Measurements from ENCODE around the gene GMIP. TPM values are rescaled to one million over a fixed set of nuclear protein-coding genes. Genes with fewer than 3 reads are reported as not detected.
"Not testable (repeated sequence)": the region's sequence is repeated elsewhere in the genome, so short reads cannot be mapped to it uniquely, and the experiment has no call there.

GMIP gene, protein sequence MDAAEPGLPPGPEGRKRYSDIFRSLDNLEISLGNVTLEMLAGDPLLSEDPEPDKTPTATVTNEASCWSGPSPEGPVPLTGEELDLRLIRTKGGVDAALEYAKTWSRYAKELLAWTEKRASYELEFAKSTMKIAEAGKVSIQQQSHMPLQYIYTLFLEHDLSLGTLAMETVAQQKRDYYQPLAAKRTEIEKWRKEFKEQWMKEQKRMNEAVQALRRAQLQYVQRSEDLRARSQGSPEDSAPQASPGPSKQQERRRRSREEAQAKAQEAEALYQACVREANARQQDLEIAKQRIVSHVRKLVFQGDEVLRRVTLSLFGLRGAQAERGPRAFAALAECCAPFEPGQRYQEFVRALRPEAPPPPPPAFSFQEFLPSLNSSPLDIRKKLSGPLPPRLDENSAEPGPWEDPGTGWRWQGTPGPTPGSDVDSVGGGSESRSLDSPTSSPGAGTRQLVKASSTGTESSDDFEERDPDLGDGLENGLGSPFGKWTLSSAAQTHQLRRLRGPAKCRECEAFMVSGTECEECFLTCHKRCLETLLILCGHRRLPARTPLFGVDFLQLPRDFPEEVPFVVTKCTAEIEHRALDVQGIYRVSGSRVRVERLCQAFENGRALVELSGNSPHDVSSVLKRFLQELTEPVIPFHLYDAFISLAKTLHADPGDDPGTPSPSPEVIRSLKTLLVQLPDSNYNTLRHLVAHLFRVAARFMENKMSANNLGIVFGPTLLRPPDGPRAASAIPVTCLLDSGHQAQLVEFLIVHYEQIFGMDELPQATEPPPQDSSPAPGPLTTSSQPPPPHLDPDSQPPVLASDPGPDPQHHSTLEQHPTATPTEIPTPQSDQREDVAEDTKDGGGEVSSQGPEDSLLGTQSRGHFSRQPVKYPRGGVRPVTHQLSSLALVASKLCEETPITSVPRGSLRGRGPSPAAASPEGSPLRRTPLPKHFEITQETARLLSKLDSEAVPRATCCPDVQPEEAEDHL
- 37.3 TPM for total RNA-seq
- long read RNA-seq, transcript GMIP-201 (21 exons, 3,538 nt) = major isoform, 15 of 66 reads
- long read RNA-seq, transcript GMIP-204 (20 exons, 2,987 nt) = minor isoform, 7 of 66 reads
- long read RNA-seq, partial matches to known transcripts = 15 of 66 reads
- long read RNA-seq, other reads (novel, unspliced or antisense) = 29 of 66 reads

DNA sequence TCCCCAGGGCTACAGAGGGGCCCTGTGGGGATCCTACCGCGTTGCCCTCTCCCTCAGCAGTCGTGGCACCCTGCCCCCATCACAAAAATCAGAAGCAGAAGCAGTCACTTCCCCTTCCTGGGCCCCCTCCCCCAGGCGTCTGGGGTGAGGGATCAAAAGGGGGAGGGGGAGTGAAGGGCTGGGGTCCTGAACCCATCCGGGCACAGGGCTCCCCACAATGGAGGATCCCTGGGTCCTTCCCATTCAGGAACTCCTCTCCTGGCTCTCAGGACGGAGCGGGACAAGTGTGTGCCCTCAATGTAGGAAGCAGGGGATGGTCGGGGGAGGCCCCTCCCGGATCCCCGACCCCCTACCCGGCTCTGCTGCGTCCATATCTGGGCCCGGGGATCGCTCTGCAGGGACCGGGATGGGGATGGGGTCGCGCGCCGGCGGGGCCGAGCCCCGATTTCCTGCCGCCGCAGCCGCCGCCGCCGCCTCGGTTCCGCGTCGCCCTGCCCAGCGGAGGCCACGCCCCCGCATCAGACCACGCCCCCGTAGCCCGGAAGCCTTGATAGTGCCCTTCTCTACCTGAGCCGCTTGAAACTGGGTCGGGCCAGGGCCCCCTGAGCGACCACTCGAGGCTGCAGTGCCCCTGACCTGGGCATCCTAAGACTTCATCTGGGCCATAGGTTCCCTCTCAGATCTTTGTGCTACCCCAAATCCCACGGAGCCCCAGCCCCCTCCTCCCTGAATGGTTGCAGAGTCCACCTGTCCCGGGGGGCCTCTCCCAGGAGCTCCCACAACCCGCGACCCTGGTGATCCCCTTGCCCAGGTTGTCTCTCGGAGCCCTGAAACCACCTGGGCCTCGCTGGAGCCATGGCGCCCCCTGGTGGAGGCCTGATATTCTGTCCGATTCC, at the start of gene GMIP:
Gene GMIP, minus strand, starts transcription at position 500 of the 896 bp plus-strand sequence. Its CDS starts 128 bp downstream, at position 372.
- Histone ChIP-seq H3K27ac (peak within 1 kb of the TSS; percentile 72), H3K4me3 (peak within 1 kb of the TSS; percentile 94), H3K4me1 (peaks cover 8% of the 10 kb centered on the region), H3K9me3 (no peaks in the 10 kb centered on the region), H3K27me3 (no peaks in the 10 kb centered on the region), H3K36me3 (peaks cover 35% of the 10 kb centered on the region)
- TF ChIP-seq, protein P1, sequence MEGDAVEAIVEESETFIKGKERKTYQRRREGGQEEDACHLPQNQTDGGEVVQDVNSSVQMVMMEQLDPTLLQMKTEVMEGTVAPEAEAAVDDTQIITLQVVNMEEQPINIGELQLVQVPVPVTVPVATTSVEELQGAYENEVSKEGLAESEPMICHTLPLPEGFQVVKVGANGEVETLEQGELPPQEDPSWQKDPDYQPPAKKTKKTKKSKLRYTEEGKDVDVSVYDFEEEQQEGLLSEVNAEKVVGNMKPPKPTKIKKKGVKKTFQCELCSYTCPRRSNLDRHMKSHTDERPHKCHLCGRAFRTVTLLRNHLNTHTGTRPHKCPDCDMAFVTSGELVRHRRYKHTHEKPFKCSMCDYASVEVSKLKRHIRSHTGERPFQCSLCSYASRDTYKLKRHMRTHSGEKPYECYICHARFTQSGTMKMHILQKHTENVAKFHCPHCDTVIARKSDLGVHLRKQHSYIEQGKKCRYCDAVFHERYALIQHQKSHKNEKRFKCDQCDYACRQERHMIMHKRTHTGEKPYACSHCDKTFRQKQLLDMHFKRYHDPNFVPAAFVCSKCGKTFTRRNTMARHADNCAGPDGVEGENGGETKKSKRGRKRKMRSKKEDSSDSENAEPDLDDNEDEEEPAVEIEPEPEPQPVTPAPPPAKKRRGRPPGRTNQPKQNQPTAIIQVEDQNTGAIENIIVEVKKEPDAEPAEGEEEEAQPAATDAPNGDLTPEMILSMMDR (IDR thresholded peaks at IDR 0.05) = peak; percentile 88
- DNase-seq (peak; percentile 92), ATAC-seq (peak; percentile 92)
- intact Hi-C loops (cut with DNase I) = loop anchor here (5.0 kb wide), 1 partner anchor 111 kb away; no protein-coding TSS in a partner anchor

DNA sequence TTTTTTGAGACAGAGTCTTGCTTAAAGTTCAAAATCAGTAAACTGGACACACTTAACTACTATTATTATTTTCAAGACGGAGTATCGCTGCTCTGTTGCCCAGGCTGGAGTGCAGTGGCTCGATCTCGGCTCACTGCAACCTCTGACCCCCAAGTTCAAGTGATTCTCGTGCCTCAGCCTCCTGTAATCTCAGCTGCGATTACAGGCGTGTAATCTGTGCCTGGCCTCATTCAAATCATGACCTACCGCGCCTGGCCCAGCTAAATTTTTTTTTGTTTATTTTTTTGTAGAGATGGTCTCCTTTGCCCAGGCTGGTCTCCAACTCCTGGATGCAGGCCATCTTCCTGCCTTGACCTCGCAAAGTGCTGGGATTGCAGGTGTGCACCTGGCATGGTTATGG, 48.2 kb upstream of the GMIP start:
- Histone ChIP-seq H3K9me3 (no peaks in the 10 kb centered on the region), H3K27me3 (no peaks in the 10 kb centered on the region), H3K4me1 (no peaks in the 10 kb centered on the region), H3K4me3 (no peak overlapping the region), H3K36me3 (no peaks in the 10 kb centered on the region), H3K27ac (no peak overlapping the region)
- intact Hi-C loops (cut with DNase I) = no loop called here
- no peak for ATAC-seq
- no peak for DNase-seq
- TF ChIP-seq, protein P1 (IDR thresholded peaks at IDR 0.05) = no peak

DNA sequence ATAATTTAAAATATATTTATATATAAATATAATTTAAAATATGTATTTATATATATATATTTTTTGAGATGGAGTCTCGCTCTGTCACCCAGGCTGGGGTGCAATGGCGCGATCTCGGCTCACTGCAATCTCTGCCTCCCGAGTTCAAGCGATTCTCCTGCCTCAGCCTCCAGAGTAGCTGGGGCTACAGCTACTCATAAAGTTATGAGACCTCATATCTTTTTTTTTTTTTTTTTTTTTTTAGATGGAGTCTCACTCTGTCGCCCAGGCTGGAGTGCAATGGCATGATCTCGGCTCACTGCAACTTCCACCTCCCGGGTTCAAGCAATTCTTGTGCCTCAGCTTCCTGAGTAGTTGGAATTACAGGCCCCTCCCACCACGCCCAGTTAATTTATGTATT, 45.6 kb upstream of the GMIP start:
- H3K4me3 ChIP-seq; intact Hi-C loops (cut with DNase I); H3K4me1 ChIP-seq; ATAC-seq; DNase-seq; H3K27ac ChIP-seq; H3K27me3 ChIP-seq; H3K36me3 ChIP-seq: not testable (repeated sequence)
- H3K9me3 ChIP-seq = peaks cover 14% of the 10 kb centered on the region

DNA sequence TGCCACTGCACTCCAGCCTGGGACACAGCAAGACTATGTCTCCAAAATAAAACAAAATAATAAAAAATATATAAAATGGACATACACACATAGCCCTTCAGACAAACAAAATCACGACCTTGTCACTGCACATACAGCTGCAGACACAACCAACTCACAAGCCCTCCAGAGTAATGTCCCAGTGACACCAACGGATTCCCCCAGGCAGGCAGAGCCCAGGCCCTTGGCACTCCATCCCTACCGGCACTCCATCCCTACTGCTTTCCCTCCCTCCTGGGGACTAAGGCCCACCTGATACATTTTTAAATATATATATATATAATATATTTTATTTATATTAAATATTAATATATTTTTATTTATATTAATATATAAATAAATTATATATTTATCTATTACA, 43.6 kb upstream of the GMIP start:
- intact Hi-C loops (cut with DNase I) = no loop called here
- TF ChIP-seq, protein P1 (IDR thresholded peaks at IDR 0.05) = no peak
- DNase-seq = no peak

GRCh38 chr19:19686580-19686979, 43.1 kb upstream of the GMIP start:
- peaks cover 14% of the 10 kb centered on the region for H3K9me3 ChIP-seq
- H3K27ac ChIP-seq = no peak overlapping the region
- ATAC-seq (no peak), DNase-seq (no peak)
- TF ChIP-seq, protein P1 (IDR thresholded peaks at IDR 0.05) = no peak
- no peaks in the 10 kb centered on the region for H3K36me3 ChIP-seq
- no peaks in the 10 kb centered on the region for H3K4me1 ChIP-seq
- H3K27me3 ChIP-seq = no peaks in the 10 kb centered on the region
- intact Hi-C loops (cut with DNase I) = no loop called here
- H3K4me3 ChIP-seq = no peak overlapping the region

More for the DNA sequence above, 43.6 kb upstream of the GMIP start:
- ATAC-seq = no peak
- Histone ChIP-seq H3K27ac (no peak overlapping the region), H3K4me1 (no peaks in the 10 kb centered on the region), H3K36me3 (no peaks in the 10 kb centered on the region), H3K27me3 (no peaks in the 10 kb centered on the region), H3K4me3 (no peak overlapping the region), H3K9me3 (peaks cover 14% of the 10 kb centered on the region)

GRCh38 chr19:19686119-19686518, 42.7 kb upstream of the GMIP start:
- H3K27me3 ChIP-seq; DNase-seq; intact Hi-C loops (cut with DNase I): not testable (repeated sequence)

More at GRCh38 chr19:19686119-19686518, 42.7 kb upstream of the GMIP start:
- H3K4me1 ChIP-seq, H3K27ac ChIP-seq, ATAC-seq, H3K36me3 ChIP-seq, H3K4me3 ChIP-seq: not testable (repeated sequence)
- peaks cover 14% of the 10 kb centered on the region for H3K9me3 ChIP-seq

All from upper lobe of right lung (tissue), 1 donor.